WTC11 (cell line): ENCODE measurements around the gene CBFA2T2. TPM values are rescaled to one million over a fixed set of nuclear protein-coding genes. Genes with fewer than 3 reads are reported as not detected.

Experiments
- ATAC-seq: fragments of 200-7000 bp; cut with Tn5 transposase; 2 replicates; pipeline ENCODE4 v1.10.0; 2021; ENCODE audit warnings: mild to moderate bottlenecking, moderate library complexity
- CTCF ChIA-PET: fragments of 300-600 bp; sonication (Branson Sonifier 250); formaldehyde crosslinking; loops from one replicate; lab custom pipeline; 2021; ENCODE audit warnings: antibody characterized with exemption; lab: Charles Lee
- POLR2A ChIA-PET: fragments of 350-600 bp; sonication (Branson Sonifier 250); formaldehyde crosslinking; loops from one replicate; lab custom pipeline; 2021; ENCODE audit warnings: antibody characterized with exemption; lab: Charles Lee
- DNase-seq: peaks from one replicate; pipeline ENCODE4 v3.0.0; 2021; ENCODE audit warnings: low spot score
- H3K27ac Mint-ChIP-seq: 2 replicates; pipeline ENCODE4 v1.8.0; 2021; ENCODE audit warnings: mixed read lengths
- H3K27me3 Mint-ChIP-seq: 2 replicates; pipeline ENCODE4 v1.8.0; 2021; ENCODE audit warnings: low read depth, mild to moderate bottlenecking, moderate library complexity, mixed read lengths
- H3K36me3 Mint-ChIP-seq: 2 replicates; pipeline ENCODE4 v1.8.0; 2021; ENCODE audit warnings: mixed read lengths
- H3K4me1 Mint-ChIP-seq: 2 replicates; pipeline ENCODE4 v1.8.0; 2022; ENCODE audit warnings: mixed read lengths
- H3K4me3 Mint-ChIP-seq: 2 replicates; pipeline ENCODE4 v1.8.0; 2021; ENCODE audit warnings: mild to moderate bottlenecking, moderate library complexity, mixed read lengths
- H3K9me3 Mint-ChIP-seq: 2 replicates; pipeline ENCODE4 v1.8.0; 2021; ENCODE audit warnings: mixed read lengths
- GTF2I ChIP-seq: fragments of 250-450 bp; sonication (Bioruptor Pico); conservative IDR thresholded peaks from 2 replicates; pipeline ENCODE4 v1.4.0; 2021; ENCODE audit warnings: mild to moderate bottlenecking
- IRF2 ChIP-seq: sonication (generic); formaldehyde crosslinking; IDR thresholded peaks from 2 replicates; pipeline ENCODE4 v1.8.0; 2022; ENCODE audit warnings: low read depth, missing genetic modification reagents, borderline replicate concordance
- MXD4 ChIP-seq: fragments of 250-450 bp; sonication (Bioruptor Pico); IDR thresholded peaks from 2 replicates; pipeline ENCODE4 v1.8.0; 2021; ENCODE audit warnings: mild to moderate bottlenecking, moderate library complexity, borderline replicate concordance
- NFATC4 ChIP-seq: fragments of 250-450 bp; sonication (Bioruptor Pico); IDR thresholded peaks from 2 replicates; pipeline ENCODE4 v1.9.0; 2021; ENCODE audit warnings: mild to moderate bottlenecking
- NR3C1 ChIP-seq: sonication (generic); formaldehyde crosslinking; conservative IDR thresholded peaks from 2 replicates; pipeline ENCODE4 v1.8.1; 2023; ENCODE audit warnings: low read depth, mild to moderate bottlenecking, missing genetic modification reagents
- RORB ChIP-seq: fragments of 250-450 bp; sonication (Bioruptor Pico); IDR thresholded peaks from 2 replicates; pipeline ENCODE4 v1.9.0; 2021; ENCODE audit warnings: mild to moderate bottlenecking
- TEAD1 ChIP-seq: sonication (generic); formaldehyde crosslinking; IDR thresholded peaks from 2 replicates; pipeline ENCODE4 v1.8.0; 2022; ENCODE audit warnings: mild to moderate bottlenecking, missing genetic modification reagents
- ZNF138 ChIP-seq: sonication (generic); formaldehyde crosslinking; conservative IDR thresholded peaks from 2 replicates; pipeline ENCODE4 v1.8.1; 2022; ENCODE audit warnings: mild to moderate bottlenecking, moderate library complexity, missing genetic modification reagents
- ZNF416 ChIP-seq: fragments of 250-450 bp; sonication (Bioruptor Pico); IDR thresholded peaks from 2 replicates; pipeline ENCODE4 v1.9.0; 2021; ENCODE audit warnings: mild to moderate bottlenecking, inconsistent platforms
- ZNF671 ChIP-seq: fragments of 250-450 bp; sonication (Bioruptor Pico); IDR thresholded peaks from 2 replicates; pipeline ENCODE4 v1.8.0; 2021; ENCODE audit warnings: mild to moderate bottlenecking
- total RNA-seq: library from RNA; stranded (reverse); gene quantifications from 3 replicates; pipeline ENCODE4 v1.2.3, GENCODE V29; 2021
- TF ChIP-seq, protein P1 (sequence below): fragments of 250-450 bp; sonication (Bioruptor Pico); IDR thresholded peaks from 2 replicates; pipeline ENCODE4 v1.9.0; 2021; ENCODE audit warnings: mild to moderate bottlenecking
- TF ChIP-seq, protein P2 (sequence below): sonication (generic); formaldehyde crosslinking; IDR thresholded peaks from 2 replicates; pipeline ENCODE4 v1.8.1; 2023; ENCODE audit warnings: mild to moderate bottlenecking, moderate library complexity, missing genetic modification reagents
- TF ChIP-seq, protein P3 (sequence below): sonication (generic); formaldehyde crosslinking; IDR thresholded peaks from 2 replicates; pipeline ENCODE4 v1.8.0; 2022; ENCODE audit warnings: mild to moderate bottlenecking, missing genetic modification reagents
- TF ChIP-seq, protein P4 (sequence below): sonication (generic); formaldehyde crosslinking; IDR thresholded peaks from 2 replicates; pipeline ENCODE4 v1.8.1; 2022; ENCODE audit warnings: low read depth, mild to moderate bottlenecking, moderate library complexity, missing genetic modification reagents, borderline replicate concordance
- TF ChIP-seq, protein P5 (sequence below): sonication (generic); formaldehyde crosslinking; IDR thresholded peaks from 2 replicates; pipeline ENCODE4 v1.8.0; 2022; ENCODE audit warnings: mild to moderate bottlenecking, missing genetic modification reagents

CBFA2T2 gene
- total RNA-seq, 1 experiment from 2014 or later: 22.1 TPM

DNA sequence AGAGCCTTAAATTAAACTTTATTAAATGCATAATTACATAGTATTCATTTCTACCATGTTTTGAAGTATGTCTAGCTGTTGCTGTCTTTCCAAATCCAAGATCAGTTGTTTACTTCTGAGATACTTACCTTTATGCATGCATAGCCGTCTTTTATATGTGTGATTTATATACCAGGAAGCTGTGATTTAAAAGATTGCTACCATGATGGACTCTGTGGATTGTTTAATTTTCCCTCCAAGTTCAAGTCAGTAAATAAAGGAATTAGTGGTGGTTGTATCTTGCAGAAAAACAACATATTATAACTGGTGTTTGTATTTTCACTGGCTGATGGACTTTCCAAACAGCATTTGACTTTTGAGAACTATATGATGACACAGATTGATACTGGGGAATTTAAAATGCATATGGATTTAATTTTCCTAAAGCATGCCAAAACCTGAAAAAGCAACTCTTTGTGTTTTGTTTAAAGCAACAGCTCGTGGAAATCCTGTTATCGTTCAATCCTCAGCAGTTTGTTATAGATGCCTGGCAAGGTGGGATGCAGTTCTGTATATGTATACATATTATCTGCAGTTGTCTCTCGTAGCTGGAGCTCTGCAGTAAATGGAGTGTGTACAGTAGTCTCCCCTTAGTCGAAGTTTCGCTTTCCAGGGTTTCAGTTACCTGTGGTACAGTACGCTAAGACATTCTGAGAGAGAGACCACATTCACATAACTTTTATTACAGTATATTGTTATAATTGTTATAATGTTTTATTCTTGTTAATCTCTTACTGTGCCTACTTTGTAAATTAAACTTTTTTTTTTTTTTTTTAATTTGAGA is 77.1 kb downstream of the CBFA2T2 start:
- Mint-ChIP-seq H3K9me3 (no peaks in the 10 kb centered on the region), H3K4me1 (peaks cover 56% of the 10 kb centered on the region), H3K4me3 (no peak overlapping the region), H3K27ac (no peak overlapping the region), H3K36me3 (no peaks in the 10 kb centered on the region), H3K27me3 (peaks cover 72% of the 10 kb centered on the region)
- ChIA-PET CTCF (interaction anchor here (0.7 to 1.0 kb wide), 2 partner anchors 10 to 88 kb away, joined by 3 read pairs; no protein-coding TSS in a partner anchor), POLR2A (no interaction called here)
- TF ChIP-seq MXD4 (CRISPR knock-in tag) (no peak), RORB (no peak), NFATC4 (CRISPR knock-in tag) (no peak), NR3C1 (no peak), ZNF416 (CRISPR knock-in tag) (no peak), ZNF671 (CRISPR knock-in tag) (no peak), TEAD1 (CRISPR knock-in tag) (no peak), ZNF138 (no peak)
- TF ChIP-seq, protein P1, sequence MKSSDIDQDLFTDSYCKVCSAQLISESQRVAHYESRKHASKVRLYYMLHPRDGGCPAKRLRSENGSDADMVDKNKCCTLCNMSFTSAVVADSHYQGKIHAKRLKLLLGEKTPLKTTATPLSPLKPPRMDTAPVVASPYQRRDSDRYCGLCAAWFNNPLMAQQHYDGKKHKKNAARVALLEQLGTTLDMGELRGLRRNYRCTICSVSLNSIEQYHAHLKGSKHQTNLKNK (CRISPR knock-in tag): no peak
- TF ChIP-seq, protein P2, sequence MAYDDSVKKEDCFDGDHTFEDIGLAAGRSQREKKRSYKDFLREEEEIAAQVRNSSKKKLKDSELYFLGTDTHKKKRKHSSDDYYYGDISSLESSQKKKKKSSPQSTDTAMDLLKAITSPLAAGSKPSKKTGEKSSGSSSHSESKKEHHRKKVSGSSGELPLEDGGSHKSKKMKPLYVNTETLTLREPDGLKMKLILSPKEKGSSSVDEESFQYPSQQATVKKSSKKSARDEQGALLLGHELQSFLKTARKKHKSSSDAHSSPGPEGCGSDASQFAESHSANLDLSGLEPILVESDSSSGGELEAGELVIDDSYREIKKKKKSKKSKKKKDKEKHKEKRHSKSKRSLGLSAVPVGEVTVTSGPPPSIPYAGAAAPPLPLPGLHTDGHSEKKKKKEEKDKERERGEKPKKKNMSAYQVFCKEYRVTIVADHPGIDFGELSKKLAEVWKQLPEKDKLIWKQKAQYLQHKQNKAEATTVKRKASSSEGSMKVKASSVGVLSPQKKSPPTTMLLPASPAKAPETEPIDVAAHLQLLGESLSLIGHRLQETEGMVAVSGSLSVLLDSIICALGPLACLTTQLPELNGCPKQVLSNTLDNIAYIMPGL: no peak
- TF ChIP-seq, protein P3, sequence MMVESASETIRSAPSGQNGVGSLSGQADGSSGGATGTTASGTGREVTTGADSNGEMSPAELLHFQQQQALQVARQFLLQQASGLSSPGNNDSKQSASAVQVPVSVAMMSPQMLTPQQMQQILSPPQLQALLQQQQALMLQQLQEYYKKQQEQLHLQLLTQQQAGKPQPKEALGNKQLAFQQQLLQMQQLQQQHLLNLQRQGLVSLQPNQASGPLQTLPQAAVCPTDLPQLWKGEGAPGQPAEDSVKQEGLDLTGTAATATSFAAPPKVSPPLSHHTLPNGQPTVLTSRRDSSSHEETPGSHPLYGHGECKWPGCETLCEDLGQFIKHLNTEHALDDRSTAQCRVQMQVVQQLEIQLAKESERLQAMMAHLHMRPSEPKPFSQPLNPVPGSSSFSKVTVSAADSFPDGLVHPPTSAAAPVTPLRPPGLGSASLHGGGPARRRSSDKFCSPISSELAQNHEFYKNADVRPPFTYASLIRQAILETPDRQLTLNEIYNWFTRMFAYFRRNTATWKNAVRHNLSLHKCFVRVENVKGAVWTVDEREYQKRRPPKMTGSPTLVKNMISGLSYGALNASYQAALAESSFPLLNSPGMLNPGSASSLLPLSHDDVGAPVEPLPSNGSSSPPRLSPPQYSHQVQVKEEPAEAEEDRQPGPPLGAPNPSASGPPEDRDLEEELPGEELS (CRISPR knock-in tag): no peak
- TF ChIP-seq, protein P4, sequence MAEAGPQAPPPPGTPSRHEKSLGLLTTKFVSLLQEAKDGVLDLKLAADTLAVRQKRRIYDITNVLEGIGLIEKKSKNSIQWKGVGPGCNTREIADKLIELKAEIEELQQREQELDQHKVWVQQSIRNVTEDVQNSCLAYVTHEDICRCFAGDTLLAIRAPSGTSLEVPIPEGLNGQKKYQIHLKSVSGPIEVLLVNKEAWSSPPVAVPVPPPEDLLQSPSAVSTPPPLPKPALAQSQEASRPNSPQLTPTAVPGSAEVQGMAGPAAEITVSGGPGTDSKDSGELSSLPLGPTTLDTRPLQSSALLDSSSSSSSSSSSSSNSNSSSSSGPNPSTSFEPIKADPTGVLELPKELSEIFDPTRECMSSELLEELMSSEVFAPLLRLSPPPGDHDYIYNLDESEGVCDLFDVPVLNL (CRISPR knock-in tag): no peak
- TF ChIP-seq, protein P5, sequence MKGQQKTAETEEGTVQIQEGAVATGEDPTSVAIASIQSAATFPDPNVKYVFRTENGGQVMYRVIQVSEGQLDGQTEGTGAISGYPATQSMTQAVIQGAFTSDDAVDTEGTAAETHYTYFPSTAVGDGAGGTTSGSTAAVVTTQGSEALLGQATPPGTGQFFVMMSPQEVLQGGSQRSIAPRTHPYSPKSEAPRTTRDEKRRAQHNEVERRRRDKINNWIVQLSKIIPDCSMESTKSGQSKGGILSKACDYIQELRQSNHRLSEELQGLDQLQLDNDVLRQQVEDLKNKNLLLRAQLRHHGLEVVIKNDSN (CRISPR knock-in tag): no peak
- TF ChIP-seq, all 79 proteins: peak for 0
- ATAC-seq (no peak), DNase-seq (no peak)

DNA sequence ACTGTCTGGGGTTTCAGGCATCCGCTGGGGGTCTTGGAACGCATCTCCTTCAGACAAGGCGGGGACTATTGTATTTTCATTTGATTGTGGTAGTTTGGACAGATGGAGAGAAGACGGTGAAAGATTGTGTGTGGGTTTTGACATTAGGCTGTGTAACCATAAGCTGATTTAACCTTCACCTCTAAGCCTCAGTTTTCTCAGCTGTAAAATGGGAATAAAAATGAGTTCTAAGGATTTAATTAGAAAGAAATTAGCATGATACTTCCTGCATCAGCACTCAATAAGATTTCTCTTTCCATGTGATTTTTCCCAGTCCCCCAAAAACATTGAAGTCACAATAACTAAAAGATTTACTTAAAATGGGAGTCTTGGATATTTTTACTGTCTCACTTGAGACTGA is 78.1 kb downstream of the CBFA2T2 start:
- Mint-ChIP-seq H3K4me3 (no peak overlapping the region), H3K27me3 (peaks cover 72% of the 10 kb centered on the region), H3K9me3 (peaks cover 7% of the 10 kb centered on the region), H3K4me1 (peaks cover 53% of the 10 kb centered on the region), H3K27ac (peak overlapping the region; percentile 55), H3K36me3 (peaks cover 8% of the 10 kb centered on the region)
- POLR2A ChIA-PET: interaction anchor here (1.0 to 1.2 kb wide), 2 partner anchors 13 to 78 kb away, joined by 3 to 5 read pairs; partner anchors contain the start of gene CBFA2T2
- CTCF ChIA-PET: interaction anchor here (0.7 to 2.3 kb wide), 9 partner anchors 9 to 305 kb away, joined by 3 to 11 read pairs (median 4); partner anchors contain the start of gene ACTL10
- no peak for ATAC-seq
- TF ChIP-seq GTF2I (CRISPR knock-in tag) (0 out of 2 replicates have a peak, but pooled peaks have one; percentile 56), IRF2 (CRISPR knock-in tag) (no peak)
- no peak for DNase-seq
